ENCODE results near the gene ZNF804A. TPM values are rescaled to one million over a fixed set of nuclear protein-coding genes. Genes with fewer than 3 reads are reported as not detected.

The ZNF804A gene
- polyA plus RNA-seq, 1 donor, result 6.4 TPM

DNA sequence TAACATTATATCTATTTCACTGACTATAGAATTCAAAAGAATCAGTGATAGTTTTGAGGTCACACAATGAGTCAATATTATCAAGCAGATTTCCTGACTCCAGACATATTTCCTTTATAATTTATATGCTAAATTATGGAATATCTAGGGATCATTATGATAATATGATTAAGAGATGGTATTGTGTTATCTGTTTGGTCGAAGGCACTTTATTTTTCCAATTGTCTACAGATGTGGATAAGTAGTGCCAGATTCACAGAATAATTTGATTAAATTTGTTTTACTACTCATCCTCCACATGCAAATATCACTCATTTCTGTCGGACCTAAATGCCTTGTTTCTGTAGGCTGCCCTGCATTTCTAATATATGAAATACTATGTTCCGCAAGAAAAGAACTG, 4.4 kb downstream of the ZNF804A start:
- H3K27me3 ChIP-seq (ENCODE audit: control insufficient read depth, insufficient read depth, low read length), result peaks cover 8% of the 10 kb centered on the region

DNA sequence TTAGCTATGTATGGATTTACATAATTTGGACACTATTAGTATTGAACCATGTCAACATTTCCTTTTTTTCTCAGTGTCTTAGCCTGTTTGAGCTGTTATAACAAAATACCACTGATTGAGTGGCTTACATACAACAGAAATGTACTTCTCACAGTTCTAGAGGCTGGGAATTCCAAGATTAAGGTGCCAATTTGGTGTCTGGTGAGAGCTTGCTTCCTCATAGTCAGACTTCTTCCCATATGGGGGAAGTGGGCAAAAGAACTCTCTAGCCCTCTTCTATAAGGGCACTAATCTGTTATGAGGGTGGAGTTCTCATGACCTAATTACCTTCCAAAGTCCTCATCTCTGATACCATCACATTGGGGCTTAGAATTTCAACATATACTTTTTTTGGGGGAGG, 12.6 kb downstream of the ZNF804A start:
- Histone ChIP-seq H3K4me3 (ENCODE audit: low read length) (no peak overlapping the region), H3K36me3 (ENCODE audit: control insufficient read depth, insufficient read depth, low read length) (no peaks in the 10 kb centered on the region), H3K9me3 (ENCODE audit: control insufficient read depth, low read depth, low read length) (peaks cover 2% of the 10 kb centered on the region), H3K4me1 (ENCODE audit: control insufficient read depth, insufficient read depth, low read length) (peaks cover 4% of the 10 kb centered on the region), H3K27me3 (ENCODE audit: control insufficient read depth, insufficient read depth, low read length) (no peaks in the 10 kb centered on the region), H3K27ac (ENCODE audit: low read length) (no peak overlapping the region)
- no peak for DNase-seq

More for the DNA sequence above, 4.4 kb downstream of the ZNF804A start:
- no peaks in the 10 kb centered on the region for H3K36me3 ChIP-seq (ENCODE audit: control insufficient read depth, insufficient read depth, low read length)
- H3K4me3 ChIP-seq (ENCODE audit: low read length), result no peak overlapping the region
- H3K4me1 ChIP-seq (ENCODE audit: control insufficient read depth, insufficient read depth, low read length), result peaks cover 2% of the 10 kb centered on the region
- no peak for DNase-seq
- WGBS (ENCODE audit: insufficient coverage, low lambda C conversion rate), result 89% methylated on average over 3 of the region's 3 CpGs
- H3K9me3 ChIP-seq (ENCODE audit: control insufficient read depth, low read depth, low read length), result no peaks in the 10 kb centered on the region
- no peak overlapping the region for H3K27ac ChIP-seq (ENCODE audit: low read length)

DNA sequence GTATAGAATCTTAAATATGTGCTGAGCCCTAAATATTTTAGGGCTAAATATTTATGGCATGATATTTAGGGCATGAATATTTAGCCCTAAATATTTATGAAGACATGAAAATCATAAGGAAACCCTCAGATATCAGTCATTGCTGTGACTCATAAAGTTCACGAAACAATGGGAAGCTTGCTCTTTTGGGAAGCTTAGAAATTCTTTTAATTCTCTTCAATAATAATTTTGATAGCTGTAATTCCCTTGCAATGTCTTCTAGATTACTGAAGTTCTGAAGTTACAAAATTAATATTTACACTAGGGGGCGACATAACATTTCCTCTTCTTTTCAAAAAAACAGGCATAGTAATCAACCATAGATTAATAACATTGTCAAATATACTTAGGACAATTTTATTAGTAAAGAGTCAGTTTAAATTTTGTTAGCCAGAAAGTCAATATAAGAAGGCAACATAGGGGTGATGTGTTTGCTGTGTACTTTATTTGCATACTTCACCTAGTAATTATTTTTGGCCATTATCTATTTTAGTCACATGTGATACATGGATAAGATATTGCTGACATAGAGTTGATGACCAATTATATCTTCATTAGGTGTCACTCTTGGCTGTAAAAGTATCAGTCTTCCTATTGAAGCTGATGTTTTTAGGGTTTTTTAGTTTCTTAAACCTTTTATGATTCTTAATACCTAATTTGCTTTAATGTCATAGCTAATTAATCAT, 13.2 kb downstream of the ZNF804A start:
- DNase-seq, result peak in 1 of 2 donors; percentile 9
- Histone ChIP-seq H3K27me3 (ENCODE audit: control insufficient read depth, insufficient read depth, low read length) (no peaks in the 10 kb centered on the region), H3K36me3 (ENCODE audit: control insufficient read depth, insufficient read depth, low read length) (no peaks in the 10 kb centered on the region), H3K27ac (ENCODE audit: low read length) (no peak overlapping the region), H3K4me3 (ENCODE audit: low read length) (no peak overlapping the region), H3K9me3 (ENCODE audit: control insufficient read depth, low read depth, low read length) (peaks cover 2% of the 10 kb centered on the region), H3K4me1 (ENCODE audit: control insufficient read depth, insufficient read depth, low read length) (peaks cover 4% of the 10 kb centered on the region)
- WGBS (ENCODE audit: insufficient coverage, low lambda C conversion rate), result 29% methylated on average over 1 of the region's 2 CpGs

DNA sequence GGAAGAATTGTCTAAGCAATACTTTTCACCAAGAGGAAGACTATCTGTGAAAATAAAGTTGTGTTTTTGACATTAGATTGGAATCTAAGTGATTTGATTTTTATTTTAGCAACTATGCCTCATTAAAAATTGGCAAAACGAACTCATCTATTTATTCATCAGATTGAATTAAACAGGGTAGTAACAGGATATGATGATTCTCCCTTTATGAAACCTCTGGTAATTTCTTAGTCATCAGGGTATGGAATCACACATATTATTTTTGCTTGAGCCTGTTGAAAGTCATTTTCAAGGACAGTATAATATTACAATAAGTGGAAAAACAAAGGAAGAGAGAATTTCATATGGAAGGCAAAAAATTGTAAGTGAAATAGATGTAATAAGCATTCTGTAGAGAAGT, 22.0 kb downstream of the ZNF804A start:
- H3K4me1 ChIP-seq (ENCODE audit: control insufficient read depth, insufficient read depth, low read length), result no peaks in the 10 kb centered on the region
- 100% methylated on average over 1 of the region's 1 CpG for WGBS (ENCODE audit: insufficient coverage, low lambda C conversion rate)
- no peak overlapping the region for H3K27ac ChIP-seq (ENCODE audit: low read length)
- H3K36me3 ChIP-seq (ENCODE audit: control insufficient read depth, insufficient read depth, low read length), result no peaks in the 10 kb centered on the region
- H3K4me3 ChIP-seq (ENCODE audit: low read length), result no peak overlapping the region
- DNase-seq, result no peak
- H3K9me3 ChIP-seq (ENCODE audit: control insufficient read depth, low read depth, low read length), result no peaks in the 10 kb centered on the region
- H3K27me3 ChIP-seq (ENCODE audit: control insufficient read depth, insufficient read depth, low read length), result no peaks in the 10 kb centered on the region

- no peaks in the 10 kb centered on the region for H3K9me3 ChIP-seq (ENCODE audit: control insufficient read depth, low read depth, low read length)
- no peak overlapping the region for H3K27ac ChIP-seq (ENCODE audit: low read length)
- DNase-seq, result no peak
- no peaks in the 10 kb centered on the region for H3K4me1 ChIP-seq (ENCODE audit: control insufficient read depth, insufficient read depth, low read length)
- H3K36me3 ChIP-seq (ENCODE audit: control insufficient read depth, insufficient read depth, low read length), result no peaks in the 10 kb centered on the region
- no peak overlapping the region for H3K4me3 ChIP-seq (ENCODE audit: low read length)
- H3K27me3 ChIP-seq (ENCODE audit: control insufficient read depth, insufficient read depth, low read length), result no peaks in the 10 kb centered on the region
These were observed 26.0 kb downstream of the ZNF804A start for GRCh38 chr2:184624311-184624710.

DNA sequence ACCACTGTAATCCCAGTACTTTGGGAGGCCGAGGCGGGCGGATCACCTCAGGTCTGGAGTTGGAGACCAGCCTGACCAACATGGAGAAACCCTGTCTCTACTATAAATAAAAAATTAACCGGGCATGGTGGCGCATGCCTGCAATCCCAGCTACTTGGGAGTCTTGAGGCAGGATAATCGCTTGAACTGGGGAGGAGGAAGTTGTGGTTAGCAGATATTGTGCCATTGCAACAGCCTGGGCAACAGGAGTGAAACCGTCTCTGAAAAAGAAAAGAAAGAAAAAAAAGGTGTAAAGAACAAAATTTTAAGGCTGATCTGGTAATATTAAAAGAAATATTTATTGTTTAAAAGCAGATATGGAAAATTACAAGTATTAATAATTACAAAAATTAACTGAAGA, 29.7 kb downstream of the ZNF804A start:
- Histone ChIP-seq H3K27me3 (ENCODE audit: control insufficient read depth, insufficient read depth, low read length) (no peaks in the 10 kb centered on the region), H3K4me3 (ENCODE audit: low read length) (no peak overlapping the region), H3K36me3 (ENCODE audit: control insufficient read depth, insufficient read depth, low read length) (no peaks in the 10 kb centered on the region), H3K9me3 (ENCODE audit: control insufficient read depth, low read depth, low read length) (no peaks in the 10 kb centered on the region), H3K4me1 (ENCODE audit: control insufficient read depth, insufficient read depth, low read length) (no peaks in the 10 kb centered on the region), H3K27ac (ENCODE audit: low read length) (no peak overlapping the region)
- no peak for DNase-seq
- WGBS (ENCODE audit: insufficient coverage, low lambda C conversion rate), result 100% methylated on average over 3 of the region's 7 CpGs

DNA sequence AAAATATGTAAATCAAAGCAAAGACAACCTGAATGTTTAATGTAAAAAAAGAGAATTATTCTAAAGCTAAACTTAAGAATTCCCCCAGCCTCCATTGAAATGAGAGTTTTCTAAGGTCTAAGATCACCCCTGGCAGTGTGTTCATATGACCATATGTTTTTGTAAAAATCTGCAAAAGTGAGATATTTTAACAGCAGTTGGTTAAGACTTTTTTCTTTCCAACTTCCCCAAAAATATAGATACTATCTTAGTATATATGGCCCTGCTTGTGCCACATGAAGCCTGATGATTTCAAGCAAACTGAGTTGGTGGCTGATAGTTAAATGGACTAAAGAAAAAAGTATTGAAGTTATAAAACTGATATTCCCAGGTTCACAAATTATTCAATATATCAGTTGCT, 35.4 kb downstream of the ZNF804A start:
- peaks cover 11% of the 10 kb centered on the region for H3K4me1 ChIP-seq (ENCODE audit: control insufficient read depth, insufficient read depth, low read length)
- H3K36me3 ChIP-seq (ENCODE audit: control insufficient read depth, insufficient read depth, low read length), result no peaks in the 10 kb centered on the region
- H3K27me3 ChIP-seq (ENCODE audit: control insufficient read depth, insufficient read depth, low read length), result no peaks in the 10 kb centered on the region
- no peak overlapping the region for H3K4me3 ChIP-seq (ENCODE audit: low read length)
- no peaks in the 10 kb centered on the region for H3K9me3 ChIP-seq (ENCODE audit: control insufficient read depth, low read depth, low read length)
- DNase-seq, result no peak
- H3K27ac ChIP-seq (ENCODE audit: low read length), result no peak overlapping the region

GRCh38 chr2:184637781-184638180, 39.5 kb downstream of the ZNF804A start:
- peak; percentile 29 to 79 for DNase-seq
- H3K27me3 ChIP-seq (ENCODE audit: control insufficient read depth, insufficient read depth, low read length), result no peaks in the 10 kb centered on the region
- H3K4me1 ChIP-seq (ENCODE audit: control insufficient read depth, insufficient read depth, low read length), result peaks cover 11% of the 10 kb centered on the region
- WGBS (ENCODE audit: insufficient coverage, low lambda C conversion rate), result no CpG with 5 or more reads among the region's 1 CpG
- H3K27ac ChIP-seq (ENCODE audit: low read length), result peak overlapping the region; percentile 49
- H3K9me3 ChIP-seq (ENCODE audit: control insufficient read depth, low read depth, low read length), result no peaks in the 10 kb centered on the region
- no peaks in the 10 kb centered on the region for H3K36me3 ChIP-seq (ENCODE audit: control insufficient read depth, insufficient read depth, low read length)
- H3K4me3 ChIP-seq (ENCODE audit: low read length), result no peak overlapping the region

GRCh38 chr2:184644685-184645084, 46.4 kb downstream of the ZNF804A start:
- Histone ChIP-seq H3K27ac (ENCODE audit: low read length) (no peak overlapping the region), H3K36me3 (ENCODE audit: control insufficient read depth, insufficient read depth, low read length) (no peaks in the 10 kb centered on the region), H3K4me1 (ENCODE audit: control insufficient read depth, insufficient read depth, low read length) (no peaks in the 10 kb centered on the region), H3K9me3 (ENCODE audit: control insufficient read depth, low read depth, low read length) (no peaks in the 10 kb centered on the region), H3K4me3 (ENCODE audit: low read length) (no peak overlapping the region), H3K27me3 (ENCODE audit: control insufficient read depth, insufficient read depth, low read length) (no peaks in the 10 kb centered on the region)
- no peak for DNase-seq

DNA sequence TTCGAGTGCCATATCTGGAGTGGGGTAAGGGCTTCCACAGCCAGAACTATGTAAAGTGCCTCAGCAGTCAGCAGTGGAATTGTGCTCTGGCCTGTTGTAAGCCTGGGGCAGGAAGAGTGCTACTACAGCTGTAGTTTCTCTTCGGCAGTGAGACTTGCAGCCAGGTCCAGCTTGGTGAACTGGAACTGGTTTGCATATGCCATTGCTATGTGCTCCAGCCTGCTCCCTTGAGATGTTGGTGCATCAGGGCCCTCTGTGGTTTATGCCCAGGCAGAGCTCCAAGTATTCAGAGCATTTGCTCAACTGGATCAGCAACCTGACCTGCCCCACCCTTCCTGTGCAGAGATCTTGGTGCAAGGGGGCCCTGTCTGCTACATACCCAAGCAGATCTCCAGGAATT, 47.8 kb downstream of the ZNF804A start:
- Histone ChIP-seq H3K4me1 (ENCODE audit: control insufficient read depth, insufficient read depth, low read length) (no peaks in the 10 kb centered on the region), H3K36me3 (ENCODE audit: control insufficient read depth, insufficient read depth, low read length) (no peaks in the 10 kb centered on the region), H3K9me3 (ENCODE audit: control insufficient read depth, low read depth, low read length) (no peaks in the 10 kb centered on the region), H3K27ac (ENCODE audit: low read length) (no peak overlapping the region), H3K27me3 (ENCODE audit: control insufficient read depth, insufficient read depth, low read length) (no peaks in the 10 kb centered on the region), H3K4me3 (ENCODE audit: low read length) (no peak overlapping the region)
- WGBS (ENCODE audit: insufficient coverage, low lambda C conversion rate), result no CpG with 5 or more reads among the region's 2 CpGs
- DNase-seq, result peak in 1 of 2 donors; percentile 12

GRCh38 chr2:184646593-184646992, 48.3 kb downstream of the ZNF804A start:
- H3K27me3 ChIP-seq (ENCODE audit: control insufficient read depth, insufficient read depth, low read length), result no peaks in the 10 kb centered on the region
- H3K9me3 ChIP-seq (ENCODE audit: control insufficient read depth, low read depth, low read length), result no peaks in the 10 kb centered on the region
- no peaks in the 10 kb centered on the region for H3K4me1 ChIP-seq (ENCODE audit: control insufficient read depth, insufficient read depth, low read length)
- H3K4me3 ChIP-seq (ENCODE audit: low read length), result no peak overlapping the region
- WGBS (ENCODE audit: insufficient coverage, low lambda C conversion rate), result no CpG with 5 or more reads among the region's 4 CpGs
- H3K36me3 ChIP-seq (ENCODE audit: control insufficient read depth, insufficient read depth, low read length), result no peaks in the 10 kb centered on the region
- no peak overlapping the region for H3K27ac ChIP-seq (ENCODE audit: low read length)
- no peak for DNase-seq

Measured in large intestine (tissue), 3 donors.